HepG2 (cell line): ENCODE data around the gene WARS2. TPM values are rescaled to one million over a fixed set of nuclear protein-coding genes. Genes with fewer than 3 reads are reported as not detected.

ENCODE experiments used
- ATAC-seq: fragments of 200-7000 bp; cut with Tn5 transposase; 3 replicates; pipeline ENCODE4 v1.9.1; 2020; ENCODE audit warnings: mild to moderate bottlenecking, moderate library complexity
- BruUV-seq: library from RNA; stranded (reverse); fragments of 400-500 nt; replicated peaks from 2 replicates; lab custom pipeline; 2021; lab: Mats Ljungman, UMichigan
- CTCF ChIA-PET: fragments of 300-600 bp; formaldehyde crosslinking; extraction: SDS; loops from one replicate; lab custom pipeline; 2021; ENCODE audit warnings: low total read pairs, inconsistent platforms, low intra/inter-chr PET ratio; lab: Yijun Ruan, JAX
- POLR2A ChIA-PET: fragments of 350-600 bp; sonication (Branson Sonifier 250); formaldehyde crosslinking; loops from one replicate; lab custom pipeline; 2020; ENCODE audit warnings: antibody characterized with exemption, inconsistent platforms; lab: Yijun Ruan, JAX
- DNase-seq: peaks from one replicate; pipeline ENCODE4 v3.0.0-alpha.2; 2015; ENCODE audit warnings: low spot score
- FAIRE-seq: peaks from 3 replicates; lab custom pipeline; 2011; peaks lifted over from hg19 to GRCh38; lab: Jason Lieb, UNC
- H2AFZ ChIP-seq: one replicate; pipeline ENCODE4 v1.6.1; 2011; ENCODE audit warnings: low read length, inconsistent platforms
- H3K27ac ChIP-seq: fragments of 300-600 bp; 3 replicates; pipeline ENCODE4 v1.8.0; 2011; ENCODE audit warnings: mixed run types, mild to moderate bottlenecking, mixed read lengths, low read length, inconsistent platforms; ENCODE audit not compliant: insufficient read depth; ENCODE audit errors: extremely low read length
- H3K27me3 ChIP-seq, 2 experiments: fragments of 200-600 bp in 1 of 2; 2 replicates in 1 of 2; 3 replicates in 1 of 2; pipeline versions ENCODE4 v1.6.0 to v1.8.0; 2011; ENCODE audit warnings: low read length in 2 of 2, mild to moderate bottlenecking in 2 of 2, moderate library complexity in 2 of 2, inconsistent platforms in 1 of 2; ENCODE audit not compliant: insufficient read depth in 2 of 2, control insufficient read depth in 1 of 2
- H3K36me3 ChIP-seq, 2 experiments: fragments of 200-600 bp in 1 of 2; replicated peaks in 1 of 2; 2 replicates in 1 of 2; 3 replicates in 1 of 2; pipeline versions ENCODE4 v1.5.1 to v1.8.0; 2011; ENCODE audit warnings: low read length in 2 of 2, inconsistent platforms in 1 of 2; ENCODE audit not compliant: insufficient read depth in 2 of 2, control insufficient read depth in 1 of 2
- H3K4me1 ChIP-seq: 2 replicates; pipeline ENCODE4 v1.5.1; 2012; ENCODE audit warnings: low read length, inconsistent platforms; ENCODE audit not compliant: insufficient read depth
- H3K4me2 ChIP-seq: 2 replicates; pipeline ENCODE4 v1.6.0; 2011; ENCODE audit warnings: low read depth, low read length, inconsistent platforms
- H3K4me3 ChIP-seq, 3 experiments: fragments of 200-600 bp in 1 of 3; sonication (generic), shearing (Covaris generic) in 1 of 3; replicated peaks in 1 of 3; 2 replicates each; pipeline ENCODE4 v1.5.1; 2011 to 2016; ENCODE audit warnings: low read length in 3 of 3, inconsistent platforms in 2 of 3, low read depth in 2 of 3, mild to moderate bottlenecking in 2 of 3, control low read depth in 1 of 3, mixed read lengths in 1 of 3; ENCODE audit not compliant: insufficient read depth in 1 of 3
- H3K79me2 ChIP-seq: one replicate; pipeline ENCODE4 v1.6.1; 2011; ENCODE audit warnings: low read length, inconsistent platforms; ENCODE audit not compliant: insufficient read depth
- H3K9ac ChIP-seq: 2 replicates; pipeline ENCODE4 v1.6.0; 2011; ENCODE audit warnings: mild to moderate bottlenecking, low read depth, low read length, inconsistent platforms; ENCODE audit not compliant: insufficient read depth
- H3K9me3 ChIP-seq: 2 replicates; pipeline ENCODE4 v1.5.1; 2012; ENCODE audit warnings: mild to moderate bottlenecking, low read length
- H4K20me1 ChIP-seq: 2 replicates; pipeline ENCODE4 v1.6.0; 2011; ENCODE audit warnings: inconsistent platforms, mild to moderate bottlenecking, low read length, moderate library complexity; ENCODE audit not compliant: insufficient read depth
- KMT2B ChIP-seq: IDR thresholded peaks from 2 replicates; pipeline ENCODE4 v1.6.1; 2016; ENCODE audit warnings: missing genetic modification reagents, missing compliant biosample characterization
- SNRNP70 ChIP-seq: fragments of 200-400 bp; formaldehyde crosslinking; IDR thresholded peaks from 2 replicates; pipeline ENCODE4 v1.6.1; 2017; ENCODE audit warnings: mild to moderate bottlenecking, low read depth, low read length, moderate library complexity
- TCF12 ChIP-seq, 2 experiments: fragments of 450-650 bp in 1 of 2; sonication (generic) in 1 of 2; formaldehyde crosslinking in 1 of 2; IDR thresholded peaks; 2 replicates each; pipeline versions ENCODE4 v1.6.1 to v1.8.0; 2017 to 2022; ENCODE audit warnings: antibody characterized with exemption in 1 of 2, mild to moderate bottlenecking in 1 of 2, missing genetic modification reagents in 1 of 2, moderate library complexity in 1 of 2
- ZBTB1 ChIP-seq: sonication (generic); formaldehyde crosslinking; IDR thresholded peaks from 2 replicates; pipeline ENCODE4 v1.4.0; 2020; ENCODE audit warnings: missing genetic modification reagents, borderline replicate concordance
- WGBS: methylation state at CpG from one replicate; pipeline ENCODE4 v1.1.6; 2017; ENCODE audit warnings: low lambda C conversion rate; 5-methylcytosine and 5-hydroxymethylcytosine counted together
- in situ Hi-C: cut with HindIII; loops from 2 replicates; pipeline ENCODE4 v1.10.0; 2017; ENCODE audit warnings: low pct_unique_long_range_greater_than_20kb; ENCODE audit not compliant: extremely low pct_ligation_motif_present
- intact Hi-C: fragments of 100-400 bp; cut with micrococcal nuclease; formaldehyde crosslinking; loops from one replicate; pipeline ENCODE4 v1.10.0; 2022; ENCODE audit not compliant: unreplicated experiment
- polyA plus RNA-seq, 8 experiments: library from polyadenylated mRNA; depleted of rRNA in 3 of 8; stranded (reverse) in 7 of 8; unstranded in 1 of 8; fragments of >200 nt; fragmentation: Illumina TruSeq in 4 of 8; extraction: Trizol in 4 of 8; gene quantifications; 2 replicates each; pipeline versions ENCODE4 v1.2.1 to v1.2.3, GENCODE V29; 2011 to 2016; ENCODE audit warnings: low read depth in 4 of 8, missing spikeins in 1 of 8, mixed read lengths in 1 of 8; ENCODE audit not compliant: insufficient read depth in 1 of 8
- total RNA-seq, 5 experiments: library from RNA; depleted of rRNA; stranded (reverse); fragments of >200 nt; fragmentation: Illumina TruSeq; extraction: Trizol; gene quantifications; 2 replicates each; pipeline ENCODE4 v1.2.3, GENCODE V29; 2016; ENCODE audit warnings: low read depth in 1 of 5
- TF ChIP-seq, protein P1 (sequence below): sonication (generic); formaldehyde crosslinking; IDR thresholded peaks from 2 replicates; pipeline ENCODE4 v1.4.0; 2020; ENCODE audit warnings: missing genetic modification reagents, mild to moderate bottlenecking, borderline replicate concordance
- TF ChIP-seq, protein P2 (sequence below): sonication (generic); formaldehyde crosslinking; IDR thresholded peaks from 2 replicates; pipeline ENCODE4 v1.5.0; 2020; ENCODE audit warnings: mild to moderate bottlenecking, missing genetic modification reagents, borderline replicate concordance

Gene WARS2
- total and polyA plus RNA-seq, 2 of the 13 experiments (the other 11 are each of a cell fraction or from before 2014, with no cell fraction given), result 12.4 to 18.8 TPM

DNA sequence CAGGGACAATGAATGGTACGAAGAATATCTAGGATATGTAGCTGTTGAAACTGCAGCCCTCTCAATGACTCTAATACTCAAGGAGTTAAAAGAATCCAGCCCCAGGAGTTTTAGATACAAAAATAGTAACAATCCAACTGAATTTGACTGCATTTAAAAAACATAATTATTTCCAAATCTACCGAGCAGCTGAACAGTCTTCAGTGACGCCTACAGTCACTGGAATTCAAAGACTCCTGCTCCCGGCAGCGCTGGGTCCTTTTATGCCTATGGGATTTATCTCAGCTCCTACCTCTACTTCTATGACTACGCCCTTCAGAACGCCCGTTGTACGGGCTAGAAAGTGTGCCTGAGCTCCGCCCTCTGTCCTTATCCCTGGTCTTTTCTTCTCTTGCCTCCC is 55.7 kb downstream of the WARS2 start (continued):
- TF ChIP-seq, protein P1, sequence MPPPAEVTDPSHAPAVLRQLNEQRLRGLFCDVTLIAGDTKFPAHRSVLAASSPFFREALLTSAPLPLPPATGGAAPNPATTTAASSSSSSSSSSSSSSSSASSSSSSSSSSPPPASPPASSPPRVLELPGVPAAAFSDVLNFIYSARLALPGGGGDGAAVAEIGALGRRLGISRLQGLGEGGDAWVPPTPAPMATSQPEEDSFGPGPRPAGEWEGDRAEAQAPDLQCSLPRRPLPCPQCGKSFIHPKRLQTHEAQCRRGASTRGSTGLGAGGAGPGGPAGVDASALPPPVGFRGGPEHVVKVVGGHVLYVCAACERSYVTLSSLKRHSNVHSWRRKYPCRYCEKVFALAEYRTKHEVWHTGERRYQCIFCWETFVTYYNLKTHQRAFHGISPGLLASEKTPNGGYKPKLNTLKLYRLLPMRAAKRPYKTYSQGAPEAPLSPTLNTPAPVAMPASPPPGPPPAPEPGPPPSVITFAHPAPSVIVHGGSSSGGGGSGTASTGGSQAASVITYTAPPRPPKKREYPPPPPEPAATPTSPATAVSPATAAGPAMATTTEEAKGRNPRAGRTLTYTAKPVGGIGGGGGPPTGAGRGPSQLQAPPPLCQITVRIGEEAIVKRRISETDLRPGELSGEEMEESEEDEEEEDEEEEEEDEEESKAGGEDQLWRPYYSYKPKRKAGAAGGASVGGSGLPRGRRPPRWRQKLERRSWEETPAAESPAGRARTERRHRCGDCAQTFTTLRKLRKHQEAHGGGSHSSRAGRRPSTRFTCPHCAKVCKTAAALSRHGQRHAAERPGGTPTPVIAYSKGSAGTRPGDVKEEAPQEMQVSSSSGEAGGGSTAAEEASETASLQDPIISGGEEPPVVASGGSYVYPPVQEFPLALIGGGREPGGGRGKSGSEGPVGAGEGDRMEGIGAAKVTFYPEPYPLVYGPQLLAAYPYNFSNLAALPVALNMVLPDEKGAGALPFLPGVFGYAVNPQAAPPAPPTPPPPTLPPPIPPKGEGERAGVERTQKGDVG (CRISPR knock-in tag), result no peak
- TF ChIP-seq ZBTB1 (CRISPR knock-in tag), result no peak

DNA sequence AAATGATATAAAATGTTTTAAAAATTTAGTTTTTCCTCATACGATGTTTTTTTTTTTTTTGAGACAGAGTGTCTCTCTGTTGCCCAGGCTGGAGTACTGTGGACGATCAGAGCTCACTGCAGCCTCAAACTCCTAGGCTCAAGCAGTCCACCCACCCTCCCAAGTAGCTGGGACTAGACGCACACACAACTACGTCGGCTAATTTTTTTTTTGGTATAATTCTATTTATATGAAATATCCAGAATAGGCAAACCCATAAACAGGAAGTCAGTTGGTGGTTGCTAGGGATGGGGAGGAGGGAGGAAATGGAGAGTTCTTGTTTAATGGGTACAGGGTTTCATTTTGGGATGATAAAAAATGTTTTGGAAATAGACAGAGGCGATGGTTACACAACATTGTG is 56.5 kb downstream of the WARS2 start:
- intact Hi-C loops (no loop called here), in situ Hi-C loops (no loop called here)
- no peak overlapping the region for H3K9ac ChIP-seq
- no peaks in the 10 kb centered on the region for H3K79me2 ChIP-seq
- no peaks in the 10 kb centered on the region for H3K36me3 ChIP-seq
- POLR2A ChIA-PET, result no interaction called here
- no peak for DNase-seq
- no peaks in the 10 kb centered on the region for H3K27me3 ChIP-seq
- no peak overlapping the region for H3K4me2 ChIP-seq
- 96% methylated on average over 6 of the region's 6 CpGs for WGBS
- CTCF ChIA-PET, result no interaction called here
- H3K4me3 ChIP-seq, result no peak overlapping the region
- no peak overlapping the region for H3K27ac ChIP-seq
- no peak overlapping the region for H2AFZ ChIP-seq
- no peaks in the 10 kb centered on the region for H3K9me3 ChIP-seq
- no peaks in the 10 kb centered on the region for H3K4me1 ChIP-seq
- no peaks in the 10 kb centered on the region for H4K20me1 ChIP-seq
- FAIRE-seq, result no peak
- no peak for ATAC-seq
- no TSS peak for BruUV-seq
- TF ChIP-seq, protein P2, sequence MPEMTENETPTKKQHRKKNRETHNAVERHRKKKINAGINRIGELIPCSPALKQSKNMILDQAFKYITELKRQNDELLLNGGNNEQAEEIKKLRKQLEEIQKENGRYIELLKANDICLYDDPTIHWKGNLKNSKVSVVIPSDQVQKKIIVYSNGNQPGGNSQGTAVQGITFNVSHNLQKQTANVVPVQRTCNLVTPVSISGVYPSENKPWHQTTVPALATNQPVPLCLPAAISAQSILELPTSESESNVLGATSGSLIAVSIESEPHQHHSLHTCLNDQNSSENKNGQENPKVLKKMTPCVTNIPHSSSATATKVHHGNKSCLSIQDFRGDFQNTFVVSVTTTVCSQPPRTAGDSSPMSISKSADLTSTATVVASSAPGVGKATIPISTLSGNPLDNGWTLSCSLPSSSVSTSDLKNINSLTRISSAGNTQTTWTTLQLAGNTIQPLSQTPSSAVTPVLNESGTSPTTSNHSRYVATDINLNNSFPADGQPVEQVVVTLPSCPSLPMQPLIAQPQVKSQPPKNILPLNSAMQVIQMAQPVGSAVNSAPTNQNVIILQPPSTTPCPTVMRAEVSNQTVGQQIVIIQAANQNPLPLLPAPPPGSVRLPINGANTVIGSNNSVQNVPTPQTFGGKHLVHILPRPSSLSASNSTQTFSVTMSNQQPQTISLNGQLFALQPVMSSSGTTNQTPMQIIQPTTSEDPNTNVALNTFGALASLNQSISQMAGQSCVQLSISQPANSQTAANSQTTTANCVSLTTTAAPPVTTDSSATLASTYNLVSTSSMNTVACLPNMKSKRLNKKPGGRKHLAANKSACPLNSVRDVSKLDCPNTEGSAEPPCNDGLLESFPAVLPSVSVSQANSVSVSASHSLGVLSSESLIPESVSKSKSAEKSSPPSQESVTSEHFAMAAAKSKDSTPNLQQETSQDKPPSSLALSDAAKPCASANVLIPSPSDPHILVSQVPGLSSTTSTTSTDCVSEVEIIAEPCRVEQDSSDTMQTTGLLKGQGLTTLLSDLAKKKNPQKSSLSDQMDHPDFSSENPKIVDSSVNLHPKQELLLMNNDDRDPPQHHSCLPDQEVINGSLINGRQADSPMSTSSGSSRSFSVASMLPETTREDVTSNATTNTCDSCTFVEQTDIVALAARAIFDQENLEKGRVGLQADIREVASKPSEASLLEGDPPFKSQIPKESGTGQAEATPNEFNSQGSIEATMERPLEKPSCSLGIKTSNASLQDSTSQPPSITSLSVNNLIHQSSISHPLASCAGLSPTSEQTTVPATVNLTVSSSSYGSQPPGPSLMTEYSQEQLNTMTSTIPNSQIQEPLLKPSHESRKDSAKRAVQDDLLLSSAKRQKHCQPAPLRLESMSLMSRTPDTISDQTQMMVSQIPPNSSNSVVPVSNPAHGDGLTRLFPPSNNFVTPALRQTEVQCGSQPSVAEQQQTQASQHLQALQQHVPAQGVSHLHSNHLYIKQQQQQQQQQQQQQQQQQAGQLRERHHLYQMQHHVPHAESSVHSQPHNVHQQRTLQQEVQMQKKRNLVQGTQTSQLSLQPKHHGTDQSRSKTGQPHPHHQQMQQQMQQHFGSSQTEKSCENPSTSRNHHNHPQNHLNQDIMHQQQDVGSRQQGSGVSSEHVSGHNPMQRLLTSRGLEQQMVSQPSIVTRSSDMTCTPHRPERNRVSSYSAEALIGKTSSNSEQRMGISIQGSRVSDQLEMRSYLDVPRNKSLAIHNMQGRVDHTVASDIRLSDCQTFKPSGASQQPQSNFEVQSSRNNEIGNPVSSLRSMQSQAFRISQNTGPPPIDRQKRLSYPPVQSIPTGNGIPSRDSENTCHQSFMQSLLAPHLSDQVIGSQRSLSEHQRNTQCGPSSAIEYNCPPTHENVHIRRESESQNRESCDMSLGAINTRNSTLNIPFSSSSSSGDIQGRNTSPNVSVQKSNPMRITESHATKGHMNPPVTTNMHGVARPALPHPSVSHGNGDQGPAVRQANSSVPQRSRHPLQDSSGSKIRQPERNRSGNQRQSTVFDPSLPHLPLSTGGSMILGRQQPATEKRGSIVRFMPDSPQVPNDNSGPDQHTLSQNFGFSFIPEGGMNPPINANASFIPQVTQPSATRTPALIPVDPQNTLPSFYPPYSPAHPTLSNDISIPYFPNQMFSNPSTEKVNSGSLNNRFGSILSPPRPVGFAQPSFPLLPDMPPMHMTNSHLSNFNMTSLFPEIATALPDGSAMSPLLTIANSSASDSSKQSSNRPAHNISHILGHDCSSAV (CRISPR knock-in tag), result no peak
- TF ChIP-seq SNRNP70 (no peak), KMT2B (CRISPR knock-in tag) (no peak), TCF12 (IDR thresholded peaks at IDR 0.05) (no peak), TCF12 (CRISPR knock-in tag; IDR thresholded peaks at IDR 0.05) (no peak)
